HEK293 (cell line): ENCODE results near the gene RAB11FIP3.

ENCODE experiments used
- CTCF ChIA-PET: fragments of 350-600 bp; formaldehyde crosslinking; extraction: SDS; loops from one replicate; lab custom pipeline; 2021; ENCODE audit warnings: antibody characterized with exemption; lab: Yijun Ruan, JAX
- POLR2A ChIA-PET: fragments of 300-600 bp; formaldehyde crosslinking; extraction: SDS; loops from one replicate; lab custom pipeline; 2020; ENCODE audit warnings: antibody characterized with exemption, inconsistent platforms; lab: Yijun Ruan, JAX
- H3K27ac ChIP-seq: fragments of 200-500 bp; sonication (Bioruptor generic); 2 replicates; pipeline ENCODE4 v1.5.1; 2014; ENCODE audit warnings: low read depth, low read length, control low read depth, inconsistent platforms; ENCODE audit errors: extremely low read depth
- H3K36me3 ChIP-seq, 2 experiments: fragments of 200-500 bp in 1 of 2; sonication (Bioruptor generic) in 1 of 2; 1 replicate in 1 of 2; 2 replicates in 1 of 2; pipeline ENCODE4 v1.5.1; 2014 to 2017; ENCODE audit warnings: inconsistent platforms in 2 of 2, low read length in 2 of 2; ENCODE audit not compliant: control insufficient read depth in 2 of 2, insufficient read depth in 1 of 2
- H3K4me1 ChIP-seq: fragments of 200-500 bp; sonication (Bioruptor generic); 2 replicates; pipeline ENCODE4 v1.5.1; 2014; ENCODE audit warnings: mild to moderate bottlenecking, low read length, inconsistent platforms; ENCODE audit not compliant: control insufficient read depth, insufficient read depth
- H3K4me3 ChIP-seq: 2 replicates; pipeline ENCODE4 v1.5.1; 2011; ENCODE audit warnings: low read depth, mild to moderate bottlenecking, control low read depth, low read length, moderate library complexity
- H3K9me3 ChIP-seq: fragments of 200-500 bp; sonication (Bioruptor generic); 2 replicates; pipeline ENCODE4 v1.5.1; 2014; ENCODE audit warnings: low read depth, low read length, inconsistent platforms; ENCODE audit not compliant: control insufficient read depth, insufficient read depth
- BCL11A ChIP-seq: fragments of 450-650 bp; formaldehyde crosslinking; IDR thresholded peaks from 2 replicates; pipeline ENCODE4 v1.5.1; 2016; ENCODE audit warnings: low read depth, missing biosample characterization, missing genetic modification characterization
- GFI1B ChIP-seq: fragments of 450-650 bp; formaldehyde crosslinking; IDR thresholded peaks from 2 replicates; pipeline ENCODE4 v1.5.1; 2016; ENCODE audit warnings: missing biosample characterization, missing genetic modification characterization
- KLF1 ChIP-seq: fragments of 450-650 bp; formaldehyde crosslinking; IDR thresholded peaks from 2 replicates; pipeline ENCODE4 v1.5.1; 2016; ENCODE audit warnings: missing biosample characterization, missing genetic modification characterization
- KLF16 ChIP-seq: fragments of 450-650 bp; formaldehyde crosslinking; IDR thresholded peaks from 2 replicates; pipeline ENCODE4 v1.5.1; 2017; ENCODE audit warnings: missing biosample characterization, missing genetic modification characterization
- KLF17 ChIP-seq: fragments of 450-650 bp; formaldehyde crosslinking; IDR thresholded peaks from 2 replicates; pipeline ENCODE4 v1.5.1; 2016; ENCODE audit warnings: missing biosample characterization, missing genetic modification characterization
- KLF9 ChIP-seq: fragments of 450-650 bp; formaldehyde crosslinking; IDR thresholded peaks from 2 replicates; pipeline ENCODE4 v1.5.1; 2016; ENCODE audit warnings: missing biosample characterization, missing genetic modification characterization, low read depth
- OSR2 ChIP-seq: fragments of 450-650 bp; formaldehyde crosslinking; IDR thresholded peaks from 2 replicates; pipeline ENCODE4 v1.5.1; 2016; ENCODE audit warnings: missing biosample characterization, missing genetic modification characterization
- ZBTB1 ChIP-seq: fragments of 450-650 bp; formaldehyde crosslinking; IDR thresholded peaks from 2 replicates; pipeline ENCODE4 v1.5.1; 2016; ENCODE audit warnings: missing biosample characterization, missing genetic modification characterization
- ZBTB17 ChIP-seq: fragments of 450-650 bp; formaldehyde crosslinking; IDR thresholded peaks from 2 replicates; pipeline ENCODE4 v1.5.1; 2016; ENCODE audit warnings: missing biosample characterization, missing genetic modification characterization
- ZIC2 ChIP-seq: fragments of 450-650 bp; formaldehyde crosslinking; IDR thresholded peaks from 2 replicates; pipeline ENCODE4 v1.5.1; 2016; ENCODE audit warnings: missing biosample characterization, missing genetic modification characterization
- ZNF10 ChIP-seq: fragments of 450-650 bp; formaldehyde crosslinking; IDR thresholded peaks from 2 replicates; pipeline ENCODE4 v1.5.1; 2017; ENCODE audit warnings: missing biosample characterization, missing genetic modification characterization
- ZNF121 ChIP-seq: fragments of 450-650 bp; formaldehyde crosslinking; IDR thresholded peaks from 2 replicates; pipeline ENCODE4 v1.5.1; 2016; ENCODE audit warnings: missing biosample characterization, missing genetic modification characterization
- ZNF133 ChIP-seq: fragments of 450-650 bp; formaldehyde crosslinking; IDR thresholded peaks from 2 replicates; pipeline ENCODE4 v1.5.1; 2016; ENCODE audit warnings: missing biosample characterization, missing genetic modification characterization
- ZNF175 ChIP-seq: fragments of 450-650 bp; formaldehyde crosslinking; IDR thresholded peaks from 2 replicates; pipeline ENCODE4 v1.5.1; 2016; ENCODE audit warnings: missing biosample characterization, missing genetic modification characterization
- ZNF19 ChIP-seq: fragments of 450-650 bp; formaldehyde crosslinking; IDR thresholded peaks from 2 replicates; pipeline ENCODE4; 2016; ENCODE audit warnings: missing biosample characterization, missing genetic modification characterization, low read depth
- ZNF211 ChIP-seq: fragments of 450-650 bp; formaldehyde crosslinking; IDR thresholded peaks from 2 replicates; pipeline ENCODE4 v1.5.1; 2016; ENCODE audit warnings: low read depth, missing biosample characterization, missing genetic modification characterization
- ZNF24 ChIP-seq: fragments of 450-650 bp; formaldehyde crosslinking; IDR thresholded peaks from 2 replicates; pipeline ENCODE4 v1.5.1; 2016; ENCODE audit warnings: missing biosample characterization, missing genetic modification characterization
- ZNF274 ChIP-seq, 2 experiments: fragments of 200-500 bp in 1 of 2; fragments of 450-650 bp in 1 of 2; sonication (Bioruptor generic) in 1 of 2; formaldehyde crosslinking in 1 of 2; IDR thresholded peaks; 2 replicates each; pipeline versions ENCODE4 v1.5.1 to v1.6.1; 2014 to 2016; ENCODE audit warnings: borderline replicate concordance in 1 of 2, inconsistent platforms in 1 of 2, low read length in 1 of 2, missing biosample characterization in 1 of 2, missing genetic modification characterization in 1 of 2
- ZNF354C ChIP-seq: fragments of 450-650 bp; formaldehyde crosslinking; IDR thresholded peaks from 2 replicates; pipeline ENCODE4 v1.5.1; 2016; ENCODE audit warnings: missing biosample characterization, missing genetic modification characterization, low read depth, borderline replicate concordance
- ZNF416 ChIP-seq: fragments of 450-650 bp; formaldehyde crosslinking; IDR thresholded peaks from 2 replicates; pipeline ENCODE4 v1.5.1; 2016; ENCODE audit warnings: missing biosample characterization, missing genetic modification characterization
- ZNF473 ChIP-seq: fragments of 450-650 bp; formaldehyde crosslinking; IDR thresholded peaks from 2 replicates; pipeline ENCODE4 v1.5.1; 2017; ENCODE audit warnings: missing biosample characterization, missing genetic modification characterization
- ZNF518A ChIP-seq: fragments of 450-650 bp; formaldehyde crosslinking; conservative IDR thresholded peaks from 2 replicates; pipeline ENCODE4 v1.5.1; 2016; ENCODE audit warnings: low read depth, missing biosample characterization, missing genetic modification characterization
- ZNF580 ChIP-seq: fragments of 450-650 bp; formaldehyde crosslinking; IDR thresholded peaks from 2 replicates; pipeline ENCODE4 v1.5.1; 2016; ENCODE audit warnings: missing biosample characterization, missing genetic modification characterization
- ZNF600 ChIP-seq: fragments of 450-650 bp; formaldehyde crosslinking; IDR thresholded peaks from 2 replicates; pipeline ENCODE4 v1.5.1; 2016; ENCODE audit warnings: missing biosample characterization, missing genetic modification characterization
- ZNF639 ChIP-seq: fragments of 450-650 bp; formaldehyde crosslinking; IDR thresholded peaks from 2 replicates; pipeline ENCODE4 v1.5.1; 2016; ENCODE audit warnings: missing biosample characterization, missing genetic modification characterization
- ZNF654 ChIP-seq: fragments of 450-650 bp; formaldehyde crosslinking; IDR thresholded peaks from 2 replicates; pipeline ENCODE4 v1.5.1; 2016; ENCODE audit warnings: low read depth, missing biosample characterization, missing genetic modification characterization
- ZNF768 ChIP-seq: fragments of 450-650 bp; formaldehyde crosslinking; IDR thresholded peaks from 2 replicates; pipeline ENCODE4 v1.5.1; 2018; ENCODE audit warnings: missing biosample characterization, mild to moderate bottlenecking, missing genetic modification characterization
- ZNF830 ChIP-seq: fragments of 450-650 bp; IDR thresholded peaks from 2 replicates; pipeline ENCODE4 v1.5.0; 2018; ENCODE audit warnings: missing biosample characterization, missing genetic modification characterization, low read depth, mild to moderate bottlenecking, moderate library complexity
- ZSCAN18 ChIP-seq: fragments of 450-650 bp; formaldehyde crosslinking; IDR thresholded peaks from 2 replicates; pipeline ENCODE4 v1.5.1; 2016; ENCODE audit warnings: missing biosample characterization, missing genetic modification characterization
- ZSCAN23 ChIP-seq: fragments of 450-650 bp; formaldehyde crosslinking; IDR thresholded peaks from 2 replicates; pipeline ENCODE4 v1.5.1; 2016; ENCODE audit warnings: missing biosample characterization, missing genetic modification characterization

RAB11FIP3 gene

GRCh38 chr16:391885-392335 is 33.5 kb upstream of the RAB11FIP3 start (continued):
- TF ChIP-seq ZSCAN18 (tag by site-specific recombination) (no peak), ZNF175 (tag by site-specific recombination) (no peak), ZBTB1 (tag by site-specific recombination) (no peak), OSR2 (tag by site-specific recombination) (no peak), ZNF654 (peak; percentile 79), ZNF19 (no peak), KLF9 (tag by site-specific recombination) (no peak), ZNF600 (tag by site-specific recombination) (peak; percentile 76), ZNF274 (IDR thresholded peaks at IDR 0.05; ENCODE audit: low read length) (no peak), ZNF274 (tag by site-specific recombination; IDR thresholded peaks at IDR 0.05; ENCODE audit: borderline replicate concordance) (no peak), ZNF580 (tag by site-specific recombination) (peak; percentile 89), ZNF211 (tag by site-specific recombination) (no peak), ZNF768 (tag by site-specific recombination) (peak; percentile 64), ZNF416 (tag by site-specific recombination) (no peak), ZIC2 (no peak), KLF17 (tag by site-specific recombination) (peak; percentile 82; the same call in 1 of the 2 replicates), GFI1B (tag by site-specific recombination) (0 out of 2 replicates have a peak, but pooled peaks have one; percentile 13), ZSCAN23 (no peak), BCL11A (no peak), ZNF24 (peak; percentile 73), ZNF639 (tag by site-specific recombination) (peak; percentile 60; the same call in 1 of the 2 replicates), ZNF473 (tag by site-specific recombination) (no peak), ZBTB17 (tag by site-specific recombination) (peak; percentile 79)

- Histone ChIP-seq H3K9me3 (no peaks in the 10 kb centered on the region), H3K4me1 (no peaks in the 10 kb centered on the region), H3K27ac (no peak overlapping the region), H3K4me3 (no peak overlapping the region), H3K36me3 (no peaks in the 10 kb centered on the region)
- CTCF ChIA-PET: interaction anchor here (0.5 to 4.0 kb wide), 18 partner anchors 8 to 270 kb away, joined by 3 to 27 read pairs (median 3); no protein-coding TSS in a partner anchor
- POLR2A ChIA-PET: interaction anchor here (1.0 to 1.4 kb wide), 4 partner anchors 9 to 195 kb away, joined by 4 to 8 read pairs (median 4); partner anchors contain the start of gene DECR2
- no peak for TF ChIP-seq ZNF518A (tag by site-specific recombination)
- TF ChIP-seq ZNF354C (tag by site-specific recombination): no peak
- TF ChIP-seq KLF16: no peak
- no peak for TF ChIP-seq ZNF10 (tag by site-specific recombination)
- peak; percentile 67 for TF ChIP-seq ZNF121 (tag by site-specific recombination)
- TF ChIP-seq ZNF133 (tag by site-specific recombination): no peak
- TF ChIP-seq ZIC2: peak; percentile 40
- TF ChIP-seq ZNF830 (tag by site-specific recombination): no peak
- TF ChIP-seq KLF1 (tag by site-specific recombination): 0 out of 2 replicates have a peak, but pooled peaks have one; percentile 3
- TF ChIP-seq KLF9 (tag by site-specific recombination): peak; percentile 73
Measured at GRCh38 chr16:392450-393030, 32.9 kb upstream of the RAB11FIP3 start.
